HG03039 (cell line): ENCODE measurements around the gene CENPX.

ENCODE experiments used
- ATAC-seq: cut with Tn5 transposase; IDR thresholded peaks from one replicate; pipeline ENCODE4 v1.9.1; 2021; ENCODE audit warnings: mild to moderate bottlenecking, moderate library complexity; ENCODE audit not compliant: unreplicated experiment

Gene CENPX

DNA sequence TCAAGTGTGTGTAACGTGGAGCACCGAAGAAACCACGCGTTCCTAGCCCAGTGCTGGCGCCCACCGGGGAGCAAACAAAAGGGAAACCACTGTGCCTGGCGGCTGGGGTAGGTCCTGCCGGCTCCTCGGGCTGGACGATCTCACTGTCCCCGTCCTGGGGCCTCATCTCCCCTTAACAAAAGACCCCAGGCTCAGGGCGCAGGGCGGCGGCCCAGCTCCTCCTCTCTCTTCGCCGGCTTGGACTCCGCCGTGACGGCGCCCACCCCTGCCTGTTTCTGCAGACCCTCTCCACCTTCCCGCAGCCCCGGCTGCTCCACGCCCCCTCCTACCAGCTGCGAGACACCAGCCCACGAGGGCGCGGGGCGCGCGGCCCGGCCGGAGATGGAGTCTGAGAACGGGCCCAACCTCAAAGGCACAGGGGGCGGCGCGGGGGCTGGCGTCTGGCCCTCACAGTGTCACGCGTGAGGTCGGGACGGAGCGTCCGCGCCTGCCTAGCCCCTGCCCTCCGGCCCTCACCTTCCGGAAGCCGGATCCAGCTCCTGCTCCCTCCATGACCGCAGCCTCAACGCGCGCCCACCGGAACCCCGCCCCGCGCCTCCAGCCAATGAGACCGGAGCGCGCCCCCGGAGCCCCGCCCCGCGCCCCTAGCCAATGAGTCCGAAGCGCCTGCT is at the start of gene CENPX:
CENPX (minus strand) TSS at position 569 of the 671 bp plus-strand sequence; CDS start at position 552, 17 bp downstream.
- no peak for ATAC-seq

GRCh38 chr17:82070611-82071010 is 47.9 kb upstream of the CENPX start:
- no peak for ATAC-seq

DNA sequence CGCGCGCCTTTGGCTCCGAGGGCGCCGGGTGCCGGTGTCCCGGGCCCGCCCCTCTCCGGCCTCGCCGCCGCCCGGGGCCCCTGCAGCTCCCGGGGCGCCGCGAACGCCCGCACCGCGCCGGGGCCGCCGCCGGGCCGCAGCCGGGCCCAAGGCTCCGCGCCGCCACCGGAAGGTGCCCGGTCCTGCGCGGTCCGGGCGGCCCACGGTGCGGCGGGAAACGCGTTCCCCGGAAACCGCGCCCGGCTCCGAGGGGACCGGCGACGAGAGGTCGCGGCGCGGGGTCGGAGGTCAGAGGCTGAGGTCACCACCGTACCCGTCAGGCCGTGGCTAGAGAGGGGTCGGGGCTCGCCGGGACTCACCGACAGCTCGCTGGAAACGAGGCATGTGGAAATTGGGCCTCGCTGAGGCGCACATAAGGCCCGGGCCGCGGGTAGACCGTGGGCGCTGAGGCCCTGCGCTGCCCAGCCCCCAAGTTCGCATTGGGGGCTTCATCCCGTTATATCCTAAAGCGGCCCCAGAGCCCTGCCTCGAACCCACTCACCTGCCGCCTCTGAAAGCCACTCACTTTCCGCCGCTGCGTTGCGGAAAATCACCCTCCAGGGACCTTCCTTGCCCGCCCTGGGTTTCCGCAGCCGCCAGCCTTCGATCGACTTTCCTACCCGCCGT is 43.1 kb upstream of the CENPX start, which contains the start of gene DUS1L:
DUS1L (minus strand) TSS at position 167 of the 666 bp plus-strand sequence. CDS start 745 bp downstream, outside the sequence.
- no peak for ATAC-seq

GRCh38 chr17:82065193-82065637 is 42.5 kb upstream of the CENPX start:
- ATAC-seq, result no peak

GRCh38 chr17:82064433-82065192 is 41.9 kb upstream of the CENPX start:
- no peak for ATAC-seq

DNA sequence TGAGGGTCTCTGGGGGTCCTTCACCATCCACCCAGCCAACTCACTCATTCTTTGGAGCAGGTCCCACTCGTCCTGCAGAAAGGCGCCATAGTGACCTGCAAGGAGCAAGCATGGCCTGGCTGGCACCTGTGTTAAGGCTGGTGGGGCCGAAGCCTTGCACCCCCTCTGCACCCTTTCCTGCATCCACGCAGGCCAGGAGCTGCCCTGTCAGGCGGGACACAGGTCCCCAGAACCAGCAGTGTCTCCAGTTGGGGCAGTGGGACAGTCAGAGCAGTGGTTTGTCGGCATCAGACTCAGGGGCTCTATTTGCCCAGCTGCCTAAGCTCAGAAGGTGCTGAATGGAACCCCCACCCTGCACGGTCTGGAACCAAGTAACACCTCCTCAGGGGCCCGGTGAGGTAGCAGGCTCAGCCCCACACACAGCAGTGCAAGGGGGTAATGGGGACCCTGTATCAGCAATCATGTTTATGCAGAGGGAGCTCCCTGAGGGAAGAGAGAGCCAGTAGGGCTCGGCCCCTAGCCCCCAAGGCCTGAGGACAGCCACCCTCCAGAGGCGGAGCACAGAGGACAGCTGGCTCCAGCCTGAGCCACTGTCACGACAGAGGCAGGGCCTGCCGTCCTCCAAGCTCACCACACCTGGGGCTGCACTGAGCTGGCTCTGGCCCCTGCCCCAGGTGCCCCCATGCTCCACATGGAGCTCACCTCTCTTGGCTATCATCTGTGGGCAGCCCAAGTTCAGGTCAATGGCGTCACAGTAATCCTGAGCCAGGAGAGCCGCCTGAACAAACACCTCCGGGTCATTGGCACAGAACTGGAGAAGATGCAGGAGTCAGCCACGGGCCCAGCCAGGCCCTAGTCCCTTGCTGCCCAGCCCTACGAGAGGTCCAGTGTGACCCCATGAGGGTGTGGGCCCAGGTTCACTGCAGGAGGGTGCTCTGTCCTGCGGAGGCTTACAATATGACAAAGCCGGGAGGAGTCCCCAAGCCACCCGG is 41.0 kb upstream of the CENPX start:
- no peak for ATAC-seq

DNA sequence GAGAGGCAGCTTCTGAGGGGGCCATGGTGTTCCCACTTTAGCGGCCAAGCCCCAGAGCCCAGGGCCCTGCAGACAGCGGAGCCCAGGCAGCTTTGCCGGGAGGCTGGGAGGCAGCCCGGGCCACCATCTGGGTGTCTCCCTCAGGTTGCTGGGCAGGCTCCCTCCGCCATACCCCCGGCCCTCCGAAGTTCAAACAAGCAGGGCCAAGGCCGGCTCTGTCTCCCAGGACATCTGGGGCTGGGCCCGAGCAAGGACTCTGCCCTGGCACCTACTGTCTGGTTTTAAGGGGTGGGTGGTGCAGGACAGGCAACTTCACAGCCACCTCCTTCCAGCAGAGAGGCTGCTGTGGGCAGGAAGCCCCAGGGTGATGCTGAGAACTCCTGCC is 40.3 kb upstream of the CENPX start:
- ATAC-seq, result no peak

DNA sequence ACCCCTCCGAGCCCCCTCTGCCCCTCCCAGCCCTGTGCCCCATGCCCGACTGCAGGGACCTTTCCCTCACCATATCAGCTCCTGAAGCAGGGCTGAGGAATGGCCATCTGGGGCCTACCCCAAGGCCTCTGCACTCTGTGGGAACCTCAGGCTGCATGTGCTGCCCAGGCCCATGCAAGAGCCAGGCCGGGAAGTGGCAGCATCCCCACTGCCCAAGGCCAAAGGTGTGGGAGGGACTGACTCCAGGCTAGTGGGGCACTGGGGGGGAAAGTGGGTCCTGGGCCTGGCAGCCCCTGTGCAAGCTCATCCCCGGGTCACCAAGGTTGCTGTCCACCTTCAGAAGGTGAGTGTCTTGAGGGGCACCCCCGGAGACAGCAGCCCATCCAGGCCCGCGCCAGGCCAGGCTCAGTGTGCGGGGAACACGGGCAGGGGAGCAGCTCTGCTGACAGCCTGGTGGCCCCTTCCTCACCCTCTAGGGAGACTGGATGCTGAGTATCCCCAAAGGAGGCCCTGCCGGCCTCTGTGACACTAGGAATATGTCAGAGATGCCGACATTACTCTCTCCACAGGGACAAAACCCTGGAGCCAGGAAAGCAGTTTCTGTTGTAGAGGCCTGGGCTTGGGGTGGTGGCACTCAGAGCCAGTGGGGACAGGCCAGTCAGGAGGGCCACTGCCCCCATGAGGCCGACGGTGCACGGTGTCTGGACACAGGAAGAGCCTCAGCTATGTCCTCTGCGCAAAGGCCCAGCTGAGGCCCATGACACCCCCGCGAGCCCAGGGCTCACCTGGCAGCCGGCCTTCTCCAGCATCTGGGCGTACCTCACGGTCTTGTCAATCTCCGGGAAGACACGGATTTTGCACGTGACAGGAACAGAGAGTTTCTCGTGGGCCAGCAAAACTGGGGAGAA is 39.7 kb upstream of the CENPX start:
- no peak for ATAC-seq

DNA sequence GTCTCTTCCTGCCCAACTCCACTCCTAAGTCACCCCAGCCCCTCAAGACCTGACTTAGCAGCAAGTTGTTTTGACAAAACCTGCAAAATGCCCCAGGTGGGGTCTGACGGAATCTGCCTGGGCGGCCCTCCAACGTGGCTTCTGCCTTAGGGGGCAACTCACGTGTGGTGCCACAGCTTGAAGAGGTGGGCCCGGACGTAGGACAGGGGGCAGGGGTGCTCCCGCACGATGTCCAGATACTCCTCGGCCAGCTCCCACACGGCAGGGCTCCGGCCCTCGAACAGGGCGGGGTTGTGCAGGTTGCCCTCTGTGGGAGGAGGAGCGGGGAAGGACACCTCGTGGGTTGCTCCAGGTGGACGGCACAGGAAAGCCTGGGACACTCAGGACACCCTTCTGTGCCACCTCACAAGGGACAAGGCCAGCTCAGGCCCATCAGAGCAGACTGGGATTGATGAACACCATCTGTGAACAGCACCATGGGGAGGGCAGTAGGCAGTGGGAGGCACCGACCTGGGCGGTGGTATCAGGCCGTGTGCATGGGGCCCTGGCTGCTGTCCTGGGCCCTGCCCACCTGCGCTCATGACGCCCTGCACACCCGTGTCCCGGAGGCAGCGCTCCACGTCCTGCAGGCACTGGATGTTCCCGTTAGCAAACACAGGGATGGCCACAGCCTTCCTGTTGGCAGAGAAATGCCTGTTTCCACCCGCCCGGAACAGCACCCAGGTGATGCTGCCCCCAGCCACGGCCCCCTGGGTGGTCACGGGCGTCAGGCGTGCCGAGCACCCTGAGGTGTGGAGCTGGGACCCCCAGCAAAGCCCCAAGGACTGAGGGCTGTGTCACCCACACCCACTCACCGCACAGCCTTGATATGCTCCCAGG is 38.6 kb upstream of the CENPX start:
- ATAC-seq, result no peak

DNA sequence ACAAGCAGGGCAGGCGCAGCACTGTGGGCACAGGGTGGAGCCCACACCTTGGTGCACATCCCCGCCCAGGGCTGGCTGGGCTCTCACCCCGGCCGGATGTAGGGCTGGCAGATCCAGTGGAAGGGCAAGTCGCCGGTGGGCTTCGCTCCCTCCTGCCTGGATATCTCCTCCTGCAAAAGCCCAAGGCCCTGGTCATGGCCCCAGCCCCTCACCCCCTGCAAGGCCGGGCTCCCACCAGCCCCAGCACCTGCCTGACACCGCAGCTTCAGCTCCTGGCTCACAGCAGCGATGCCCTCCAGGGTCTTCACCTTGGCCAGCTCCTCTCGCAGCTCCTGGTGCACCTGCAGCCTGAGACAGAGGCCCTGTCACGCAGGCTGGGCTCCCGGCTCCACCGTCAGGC is 37.9 kb upstream of the CENPX start:
- ATAC-seq, result no peak

DNA sequence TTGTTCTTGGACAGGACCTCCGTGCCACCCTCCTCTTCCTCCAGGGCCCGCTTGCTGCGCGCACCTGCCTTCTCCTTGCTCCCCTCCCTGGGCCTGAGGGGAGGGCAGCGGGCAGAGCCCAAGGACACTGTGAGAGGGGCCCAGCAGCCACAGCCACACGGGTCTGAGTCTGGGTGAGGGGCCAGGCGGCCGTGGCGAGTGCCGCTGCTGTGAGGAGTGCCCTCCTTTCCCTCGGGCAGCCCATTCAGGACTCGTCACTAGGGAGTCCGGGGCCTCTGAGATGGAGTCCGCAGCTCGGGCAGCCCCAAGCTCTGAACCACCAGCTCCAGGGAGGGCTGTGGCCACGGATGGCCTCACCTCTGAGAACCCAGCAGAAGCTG is 37.3 kb upstream of the CENPX start:
- ATAC-seq, result no peak

GRCh38 chr17:82059272-82060000 is 36.8 kb upstream of the CENPX start:
- no peak for ATAC-seq

DNA sequence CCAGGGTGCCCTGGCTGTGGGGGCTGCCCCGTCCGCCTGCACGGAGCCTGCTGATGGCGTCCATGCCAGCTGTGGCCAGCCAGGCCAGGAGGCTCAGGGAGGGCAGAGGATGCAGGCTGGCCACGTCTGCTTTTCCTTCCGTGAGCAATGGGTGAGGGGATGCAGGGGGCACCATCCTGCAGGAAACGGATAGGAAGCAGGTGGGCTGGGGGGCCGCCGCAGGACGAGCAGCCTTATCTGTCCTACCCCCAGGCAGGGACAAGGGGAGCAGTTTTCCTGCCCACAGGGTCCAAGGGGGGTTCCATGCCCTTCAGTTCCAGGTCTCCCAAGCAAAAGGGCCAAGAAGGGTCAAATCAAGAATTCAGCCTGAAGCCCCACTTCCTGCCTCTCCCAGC is 36.2 kb upstream of the CENPX start:
- no peak for ATAC-seq

GRCh38 chr17:82058230-82058854 is 35.7 kb upstream of the CENPX start:
- no peak for ATAC-seq

DNA sequence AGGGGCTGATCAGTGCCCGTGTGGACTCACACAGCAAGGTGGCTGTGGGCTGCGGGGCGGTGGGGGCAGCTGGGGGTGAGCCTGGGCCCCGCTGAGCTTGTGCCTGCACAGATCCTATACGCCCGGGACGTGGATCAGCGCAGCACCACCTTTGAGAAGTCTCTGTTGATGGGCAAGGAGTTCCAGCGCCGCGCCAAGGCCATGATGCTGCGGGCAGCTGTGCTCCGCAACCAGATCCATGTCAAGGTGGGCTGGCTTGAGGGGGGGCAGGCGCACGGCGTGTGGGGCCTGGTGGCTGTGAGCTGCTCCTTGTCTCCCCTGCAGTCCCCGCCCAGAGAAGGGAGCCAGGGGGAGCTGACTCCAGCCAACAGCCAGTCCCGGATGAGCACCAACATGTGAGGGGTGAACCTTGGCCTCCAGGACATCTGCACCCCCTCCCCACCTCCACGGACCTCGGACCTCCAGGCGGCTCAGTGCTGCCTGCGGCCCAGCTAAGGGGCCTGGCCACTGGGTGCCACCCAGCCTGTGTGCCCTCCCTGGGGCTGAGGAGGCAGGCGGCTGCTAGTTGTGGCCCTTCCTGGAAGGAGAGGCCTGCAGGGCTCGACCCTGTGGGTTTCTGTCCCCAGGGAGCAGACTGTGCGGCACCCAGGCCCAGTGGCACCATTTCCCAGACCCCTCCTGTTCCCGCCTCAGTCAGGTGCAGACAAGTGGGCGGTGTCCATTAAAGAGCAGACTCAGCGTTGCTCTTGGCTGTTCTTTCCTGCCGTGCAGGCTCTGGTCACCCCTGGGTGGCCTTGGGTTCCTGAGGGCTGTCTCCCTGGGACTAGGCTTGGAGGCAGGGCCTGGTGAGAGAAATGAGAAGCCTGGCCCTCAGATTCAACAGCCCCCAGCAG is 34.3 kb upstream of the CENPX start:
- ATAC-seq, result no peak

DNA sequence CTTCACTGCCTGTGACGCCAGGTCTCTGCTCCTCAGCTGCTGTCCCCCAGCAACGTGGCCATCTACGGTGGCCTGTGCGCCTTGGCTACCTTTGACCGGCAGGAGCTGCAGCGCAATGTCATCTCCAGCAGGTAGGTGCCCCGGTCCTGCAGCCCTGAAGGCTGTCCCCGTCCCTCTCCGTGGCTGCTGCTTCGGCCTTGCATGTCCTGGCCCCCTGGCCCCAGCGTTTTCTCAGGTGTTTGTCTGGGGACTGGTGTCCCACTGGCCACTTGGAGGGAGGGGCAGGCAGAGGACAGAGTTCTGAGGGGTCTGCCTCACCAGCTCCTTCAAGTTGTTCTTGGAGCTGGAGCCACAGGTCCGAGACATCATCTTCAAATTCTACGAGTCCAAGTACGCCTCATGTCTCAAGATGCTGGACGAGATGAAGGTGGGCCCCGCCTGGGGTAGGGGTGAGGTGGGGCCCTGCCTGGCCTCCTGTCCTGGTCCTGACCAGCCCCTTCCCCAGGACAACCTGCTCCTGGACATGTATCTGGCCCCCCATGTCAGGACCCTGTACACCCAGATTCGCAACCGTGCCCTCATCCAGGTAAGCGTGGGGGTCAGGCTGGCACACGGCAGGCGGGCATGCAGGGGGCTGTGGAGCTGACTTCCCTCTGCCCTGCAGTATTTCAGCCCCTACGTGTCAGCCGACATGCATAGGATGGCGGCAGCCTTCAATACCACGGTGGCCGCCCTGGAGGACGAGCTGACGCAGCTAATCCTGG is 33.5 kb upstream of the CENPX start:
- ATAC-seq, result no peak
